G401 (cell line): Measurements from ENCODE around the gene DDAH1. TPM values are rescaled to one million over a fixed set of nuclear protein-coding genes. Genes with fewer than 3 reads are reported as not detected.

ENCODE experiments used
- DNase-seq: peaks from one replicate; pipeline ENCODE4 v3.0.0-alpha.2; 2015; ENCODE audit warnings: low spot score
- in situ Hi-C: cut with HindIII; loops from 2 replicates; pipeline ENCODE4 v1.10.0; 2016; ENCODE audit warnings: low sequenced_read_pairs, mixed read lengths
- total RNA-seq: library from RNA; depleted of rRNA; stranded (reverse); fragments of >200 nt; shearing (Covaris generic); gene quantifications from 2 replicates; pipeline ENCODE4 v1.2.3, GENCODE V29; 2014

The DDAH1 gene
- total RNA-seq, 1 experiment from 2014 or later: 38.1 TPM

DNA sequence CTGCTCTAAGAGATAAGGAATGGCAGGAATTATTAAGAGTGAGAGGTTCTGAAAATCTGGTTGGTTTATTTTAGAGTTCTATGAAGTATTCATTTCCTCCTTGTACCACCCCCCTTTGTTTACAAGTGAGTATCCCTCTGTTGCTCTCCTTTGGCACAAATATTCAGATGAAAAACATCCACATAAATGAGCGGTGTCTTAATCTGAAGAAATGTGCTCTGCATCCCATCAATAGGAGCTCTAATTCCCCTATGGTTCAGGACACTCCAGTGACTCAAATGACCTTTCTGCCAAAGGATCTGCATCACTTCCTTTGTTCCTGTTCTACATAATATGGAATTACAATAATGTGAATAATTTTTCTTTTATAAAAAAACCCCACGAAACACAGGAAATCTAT is 16.6 kb downstream of the DDAH1 start:
- no peak for DNase-seq
- in situ Hi-C loops: no loop called here

DNA sequence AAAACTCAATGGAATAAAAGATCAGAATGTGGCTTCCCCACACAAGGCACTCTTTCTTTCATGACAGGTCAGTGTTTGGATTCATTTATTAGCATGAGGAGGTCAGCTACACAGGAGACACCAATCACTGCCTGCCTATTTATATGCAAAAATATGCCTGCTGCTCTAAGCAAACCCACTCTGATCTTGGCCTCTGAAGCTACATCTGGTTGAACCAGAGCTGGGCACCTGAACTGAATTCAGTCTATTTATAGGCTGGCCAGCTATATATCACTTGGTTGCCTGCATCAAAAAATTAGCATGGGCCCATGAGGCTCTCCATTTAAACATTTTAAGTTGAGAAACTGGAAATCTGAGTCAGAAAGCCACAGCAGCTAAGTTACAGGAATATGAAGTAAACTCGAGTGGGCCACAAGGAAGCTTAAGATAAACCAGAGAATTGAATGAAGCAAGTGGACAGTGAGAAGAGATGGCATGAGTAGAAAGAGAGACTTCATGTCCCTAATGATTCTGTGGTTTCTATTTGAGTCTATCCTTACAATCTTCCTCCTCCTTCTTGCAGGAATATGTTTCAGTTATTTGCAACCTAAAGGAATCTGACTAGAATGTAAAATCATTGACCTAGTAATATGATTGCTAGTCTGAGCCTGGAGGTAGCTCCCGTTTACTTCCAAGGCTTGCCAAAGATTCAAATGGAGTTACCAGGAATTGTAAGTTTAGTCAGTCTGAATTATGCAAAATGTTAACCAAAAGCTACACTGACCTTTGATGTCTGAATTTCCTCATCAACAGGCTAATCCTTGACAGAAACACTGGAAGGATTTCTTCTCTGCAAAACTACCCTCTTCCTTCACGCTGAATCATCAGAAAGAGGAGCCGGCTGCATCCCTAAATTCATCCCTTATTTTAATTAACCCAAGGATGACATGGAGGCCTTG is 17.7 kb downstream of the DDAH1 start:
- in situ Hi-C loops: no loop called here

DNA sequence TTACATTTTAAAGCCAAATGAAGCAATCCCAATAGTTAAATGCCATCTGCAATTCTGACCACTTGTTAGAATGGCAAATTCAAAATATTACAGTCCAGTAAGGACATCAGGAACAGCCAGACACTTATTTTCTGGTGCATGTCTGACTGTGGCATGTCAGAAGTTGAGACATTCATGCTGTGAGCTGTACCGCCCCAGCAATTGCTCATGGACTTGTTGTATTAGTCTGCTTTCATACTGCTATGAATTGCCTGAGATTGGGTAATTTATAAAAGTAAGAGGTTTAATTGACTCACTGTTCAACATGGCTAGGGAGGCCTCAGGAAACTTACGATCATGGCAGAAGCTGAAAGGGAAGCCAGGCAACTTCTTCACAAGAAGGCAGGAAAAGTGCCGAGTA is 19.1 kb downstream of the DDAH1 start:
- in situ Hi-C loops: no loop called here
- no peak for DNase-seq

More for the DNA sequence above, 17.7 kb downstream of the DDAH1 start:
- DNase-seq: no peak

DNA sequence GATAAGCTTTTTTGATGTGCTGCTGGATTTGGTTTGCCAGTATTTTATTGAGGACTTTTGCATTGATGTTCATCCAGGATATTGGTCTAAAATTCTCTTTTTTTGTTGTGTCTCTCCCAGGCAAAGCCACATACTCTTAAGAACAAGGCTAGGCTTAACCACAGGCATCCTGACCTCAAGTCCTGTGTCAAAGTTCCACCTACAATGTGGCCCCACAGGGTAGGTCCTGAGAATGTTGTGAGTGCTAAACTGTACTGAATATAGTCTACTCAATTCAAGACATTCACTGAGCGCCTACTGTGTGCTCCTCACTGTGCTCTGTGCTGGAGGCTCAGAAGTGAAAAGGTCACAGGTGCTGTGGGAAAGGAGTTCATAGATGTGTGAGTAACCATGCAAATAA is 20.6 kb downstream of the DDAH1 start:
- no peak for DNase-seq
- in situ Hi-C loops: no loop called here

DNA sequence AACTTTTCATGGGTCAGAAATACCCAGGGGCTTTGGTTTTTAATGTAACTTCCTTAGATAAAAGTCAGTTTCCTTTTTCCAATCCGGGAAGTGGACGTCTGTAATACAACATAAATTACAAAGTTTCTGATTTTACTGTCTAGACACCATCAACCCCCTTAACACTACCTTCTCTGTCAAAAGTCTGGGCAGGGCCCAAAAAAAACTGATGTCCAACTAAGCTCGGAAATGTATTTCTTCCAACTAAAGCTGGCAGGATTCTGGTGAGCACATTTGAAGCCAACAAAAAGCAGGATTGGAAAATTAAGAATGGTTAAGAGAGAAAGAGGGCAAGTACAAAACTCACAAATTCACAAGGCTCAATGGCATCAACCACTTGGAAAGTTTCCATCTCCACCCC is 24.3 kb downstream of the DDAH1 start:
- in situ Hi-C loops: no loop called here
- DNase-seq: peak; percentile 23

DNA sequence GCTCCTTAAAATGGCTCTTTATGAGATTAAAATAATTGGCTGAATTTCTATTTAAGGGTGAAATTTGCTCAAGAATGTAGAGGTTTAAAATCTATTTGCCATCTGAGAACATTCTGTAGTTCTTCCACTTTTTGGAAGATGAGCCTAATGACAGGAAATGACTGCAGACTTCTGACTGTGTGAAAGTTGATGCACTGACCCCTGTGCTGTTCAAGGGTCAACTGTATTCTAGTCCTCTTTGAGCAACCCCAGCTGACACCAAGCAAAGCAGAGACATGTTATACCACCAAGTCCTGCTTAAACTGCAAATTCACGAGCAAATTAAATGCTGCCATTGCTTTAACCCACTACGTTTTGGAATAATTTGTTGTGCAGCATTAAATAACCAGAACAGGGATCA is 26.6 kb downstream of the DDAH1 start:
- in situ Hi-C loops: no loop called here
- no peak for DNase-seq

DNA sequence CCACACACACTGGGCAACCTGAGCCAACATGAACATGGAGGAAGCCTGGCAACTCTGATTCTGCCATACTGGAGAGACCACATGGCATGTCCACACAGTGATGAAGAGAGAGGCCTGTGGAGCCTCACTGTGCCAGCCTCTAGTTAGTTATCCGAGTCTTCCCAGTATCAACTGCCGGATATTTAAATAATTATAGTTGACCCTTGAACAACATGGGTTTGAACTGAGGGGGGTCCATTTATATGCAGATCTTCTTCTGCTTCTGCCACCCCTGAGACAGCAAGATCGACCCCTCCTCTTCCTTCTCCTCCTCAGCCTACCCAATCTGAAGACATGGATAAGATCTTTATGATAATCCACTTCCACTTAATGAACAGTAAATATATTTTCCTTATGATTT is 27.8 kb downstream of the DDAH1 start:
- in situ Hi-C loops: no loop called here
- no peak for DNase-seq

DNA sequence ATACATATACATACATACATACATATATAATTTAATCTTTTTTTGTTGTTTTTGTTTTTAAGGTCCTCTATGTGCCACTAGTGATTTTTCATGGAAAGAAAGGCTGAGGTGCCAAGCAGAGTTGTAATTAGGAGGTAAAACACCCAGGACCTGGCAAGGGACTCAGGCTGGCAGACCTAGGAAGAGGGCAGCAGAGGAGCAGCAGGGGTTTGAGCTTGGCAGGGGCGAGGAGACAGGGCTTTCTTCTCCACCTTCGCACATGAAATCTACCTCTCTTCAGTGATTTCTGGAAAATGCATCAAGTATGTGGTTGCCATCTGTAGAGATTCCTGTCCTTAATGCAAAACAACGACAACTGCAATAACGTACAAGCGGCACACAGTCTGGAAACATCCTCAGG is 31.9 kb downstream of the DDAH1 start:
- in situ Hi-C loops: no loop called here

DNA sequence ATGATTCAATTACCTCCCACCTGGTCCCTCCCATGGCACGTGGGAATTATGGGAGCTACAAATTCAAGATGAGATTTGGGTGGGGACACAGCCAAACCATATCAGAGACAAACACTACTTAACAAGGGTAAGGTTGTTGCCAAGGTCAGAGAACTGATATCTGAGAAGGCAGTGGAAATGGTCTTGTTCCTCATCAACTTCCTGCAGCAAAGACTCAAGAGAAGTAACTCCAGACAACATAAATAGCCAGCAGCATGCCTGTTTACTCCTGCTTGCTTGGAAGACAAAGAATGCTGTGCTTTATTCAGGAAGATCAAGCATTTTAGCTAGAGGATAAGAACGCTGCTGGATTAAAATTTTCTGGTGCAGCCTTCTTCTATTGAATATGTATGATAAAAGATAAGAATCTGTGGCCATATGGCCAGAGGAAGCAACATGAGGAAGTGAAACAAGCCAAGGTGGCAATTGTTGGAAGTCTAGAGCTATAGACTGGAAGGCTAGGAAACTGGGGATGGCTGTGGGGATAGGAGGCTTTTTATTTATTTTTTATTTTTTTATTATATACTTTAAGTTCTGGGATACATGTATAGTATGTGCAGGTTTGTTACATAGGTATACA is 36.4 kb downstream of the DDAH1 start:
- in situ Hi-C loops: no loop called here
- DNase-seq: no peak

More for the DNA sequence above, 31.9 kb downstream of the DDAH1 start:
- DNase-seq: peak; percentile 70

DNA sequence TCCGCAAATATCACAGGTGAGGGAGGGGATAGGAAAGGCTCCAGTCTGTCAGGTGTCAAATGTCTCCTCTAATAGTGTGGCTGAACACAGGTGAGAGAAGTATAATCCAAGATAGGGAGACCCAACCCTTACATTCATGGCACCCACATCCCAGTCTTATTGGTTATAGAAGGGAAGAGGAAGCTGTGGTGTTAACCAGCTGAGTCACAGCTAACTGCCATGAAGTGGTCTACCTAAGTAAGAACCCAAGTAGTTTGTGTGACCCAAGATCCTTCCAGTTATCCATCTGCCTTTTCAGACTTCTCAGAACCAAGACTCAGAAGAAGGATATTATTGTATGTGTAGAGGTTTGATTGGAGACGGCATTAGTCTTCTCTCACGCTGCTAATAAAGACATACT is 37.1 kb downstream of the DDAH1 start:
- in situ Hi-C loops: no loop called here
- no peak for DNase-seq

DNA sequence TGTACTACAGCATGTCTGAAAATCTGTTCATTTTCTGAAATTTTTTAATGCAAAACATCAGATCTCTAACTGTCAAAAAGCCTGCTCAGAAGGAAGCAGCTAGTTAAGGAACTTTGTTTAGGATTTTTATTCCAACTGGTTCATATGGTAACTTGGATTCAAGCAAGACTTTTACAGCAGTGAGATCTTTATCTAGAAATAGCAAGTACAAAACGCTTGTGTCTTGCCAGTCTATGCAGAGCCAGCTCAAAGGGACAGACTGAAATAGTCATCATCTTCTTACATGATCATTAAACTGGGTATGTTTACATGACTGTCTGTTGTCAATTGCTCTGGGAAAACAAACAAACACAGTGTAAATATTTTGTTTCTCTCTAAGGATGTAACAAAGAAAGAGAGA is 37.6 kb downstream of the DDAH1 start:
- DNase-seq: no peak

DNA sequence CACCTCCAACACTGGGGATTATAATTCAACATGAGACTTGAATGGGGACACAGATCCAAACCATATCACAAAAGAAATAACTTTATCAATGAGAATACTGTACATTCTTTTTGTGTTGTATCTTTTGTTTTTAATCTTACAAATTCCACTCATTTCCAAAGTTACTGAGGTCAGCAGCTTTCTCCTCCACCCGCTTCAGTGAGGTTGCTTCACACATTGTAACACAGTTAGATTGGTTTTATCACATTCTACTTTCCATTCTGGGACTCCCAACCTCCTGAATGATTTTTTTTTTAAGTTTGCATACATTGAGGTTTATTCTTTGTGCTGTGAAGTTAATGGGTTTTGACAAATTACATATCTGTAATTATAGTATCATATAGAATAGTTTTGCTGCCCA is 43.8 kb downstream of the DDAH1 start:
- in situ Hi-C loops: no loop called here
- no peak for DNase-seq

More for the DNA sequence above, 37.6 kb downstream of the DDAH1 start:
- in situ Hi-C loops: no loop called here

DNA sequence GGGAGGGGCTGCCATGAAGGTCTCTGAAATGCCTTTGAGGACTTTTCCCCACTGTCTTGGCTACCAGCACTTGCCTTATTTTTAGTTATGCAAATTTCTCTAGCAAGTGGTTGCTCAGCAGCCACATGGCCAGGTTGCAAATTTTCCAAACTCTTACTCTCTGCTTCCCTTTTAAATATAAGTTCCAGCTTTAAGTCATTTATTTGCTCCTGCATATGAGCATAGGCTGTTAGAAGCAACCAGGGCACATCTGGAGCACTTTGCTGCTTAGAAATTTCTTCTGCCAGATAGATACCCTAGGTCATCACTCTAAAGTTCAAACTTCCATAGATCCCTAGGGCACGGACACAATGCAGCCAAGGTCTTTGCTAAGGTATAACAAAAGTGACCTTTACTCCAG is 44.8 kb downstream of the DDAH1 start:
- DNase-seq: no peak
- in situ Hi-C loops: no loop called here

DNA sequence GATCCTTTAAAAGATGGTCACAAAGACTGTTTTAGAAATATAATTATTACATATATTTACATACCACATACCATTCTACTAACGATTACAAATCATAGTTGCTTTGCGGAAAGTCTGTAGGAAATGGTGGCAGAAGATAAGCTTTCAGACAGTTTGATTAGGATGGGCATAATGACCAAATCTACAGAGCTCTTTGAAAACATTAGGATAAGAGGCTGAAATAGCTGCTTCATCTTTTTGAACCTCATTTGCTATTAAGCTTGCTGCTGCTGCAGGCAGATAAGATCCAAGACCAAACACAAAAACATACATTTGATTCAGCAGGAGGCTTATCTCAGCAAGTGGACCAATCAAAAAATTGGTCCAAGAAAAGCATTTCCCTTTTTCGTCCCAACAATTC is 47.1 kb downstream of the DDAH1 start:
- DNase-seq: no peak
- in situ Hi-C loops: no loop called here

DNA sequence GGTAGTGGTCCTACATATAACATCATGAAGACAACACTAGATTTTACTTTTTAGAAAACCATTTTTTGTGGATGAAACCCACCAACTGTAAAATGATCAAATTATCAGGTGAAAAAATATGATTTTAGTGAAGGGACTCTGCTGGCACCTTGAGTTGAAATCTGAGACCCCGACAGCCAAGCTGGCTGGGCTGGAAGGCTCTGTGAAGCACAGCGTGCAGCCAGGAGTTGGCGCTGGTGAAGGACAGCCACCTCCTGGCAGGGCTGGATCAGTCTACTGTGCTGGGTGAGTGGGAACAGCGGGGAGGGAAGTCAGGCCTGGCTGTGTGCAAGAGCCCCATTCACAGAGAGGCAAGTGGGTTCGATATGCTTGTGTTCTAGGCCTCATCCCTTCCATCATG is 47.9 kb downstream of the DDAH1 start:
- in situ Hi-C loops: no loop called here

DNA sequence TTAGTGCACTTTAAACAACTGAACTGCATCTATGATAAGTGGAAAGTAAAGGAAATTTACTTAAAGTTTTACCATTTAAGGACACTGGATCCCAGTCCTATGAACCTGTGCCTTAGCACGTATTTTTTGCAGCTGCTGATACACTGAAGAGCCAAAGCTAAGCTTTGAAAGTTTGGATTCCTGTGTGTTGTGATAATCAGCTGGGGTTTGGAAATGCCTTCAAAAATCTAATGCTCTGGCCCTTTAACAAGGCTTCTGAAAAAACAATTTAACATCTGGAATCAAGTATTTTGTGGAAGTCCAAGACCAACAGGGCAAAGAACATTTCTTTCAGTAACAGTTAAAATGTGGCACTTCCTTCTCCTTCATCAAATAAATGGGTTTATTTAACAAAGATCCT is 51.8 kb downstream of the DDAH1 start:
- in situ Hi-C loops: no loop called here
- DNase-seq: no peak

More for the DNA sequence above, 47.9 kb downstream of the DDAH1 start:
- peak; percentile 53 for DNase-seq

DNA sequence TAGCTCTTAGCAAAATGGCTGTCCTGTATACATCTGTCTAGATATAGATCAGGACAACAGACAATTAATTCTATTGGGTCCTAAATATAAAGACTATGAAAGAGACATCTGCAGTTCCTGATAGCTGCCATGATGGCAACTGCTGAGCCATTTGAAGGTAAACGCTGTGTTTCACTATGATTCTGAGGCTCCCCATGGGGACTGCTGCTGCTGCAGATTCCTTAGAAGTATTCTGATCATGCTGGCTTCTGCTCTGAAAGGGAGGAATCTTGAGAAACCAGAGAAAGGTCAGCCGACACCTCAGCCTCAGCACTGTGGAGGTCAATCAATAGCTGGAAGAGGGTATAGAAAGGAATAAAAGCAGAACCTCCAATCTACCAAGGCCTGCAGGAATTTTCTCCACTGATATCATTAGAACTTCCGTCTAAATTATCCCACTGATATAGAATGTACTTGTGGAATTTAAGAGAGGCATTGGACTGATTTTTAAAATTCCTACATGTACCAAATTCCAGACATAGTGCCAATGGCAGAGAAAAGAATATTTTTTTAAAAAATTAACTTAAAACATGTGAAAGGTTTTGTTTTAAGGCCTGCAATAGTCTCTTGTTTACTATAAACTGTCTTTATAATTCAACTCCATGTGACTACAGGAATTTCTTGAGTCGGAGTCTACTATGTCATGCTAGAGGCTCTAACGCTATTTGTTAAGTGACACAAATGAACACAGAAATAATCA is 53.2 kb downstream of the DDAH1 start:
- DNase-seq: no peak
- in situ Hi-C loops: no loop called here

DNA sequence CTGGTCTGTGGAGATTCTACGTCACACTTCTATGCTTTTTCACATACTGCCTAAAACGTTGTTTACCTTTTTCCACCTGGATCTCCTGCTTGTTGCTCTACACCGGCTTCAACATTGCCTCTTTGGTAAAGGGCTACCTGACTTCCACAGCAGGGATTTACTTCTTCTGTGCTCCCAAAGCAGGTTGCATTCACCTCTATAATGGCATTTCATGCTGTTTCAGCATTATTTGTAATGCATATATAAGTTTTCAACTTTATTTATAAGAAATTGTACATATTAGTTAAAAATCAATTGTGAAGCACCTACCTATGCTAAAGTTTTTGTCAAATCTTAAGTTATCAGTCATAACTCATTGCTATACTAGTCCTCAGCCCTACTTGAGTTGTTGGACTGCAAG is 55.4 kb downstream of the DDAH1 start:
- no peak for DNase-seq
- in situ Hi-C loops: no loop called here

DNA sequence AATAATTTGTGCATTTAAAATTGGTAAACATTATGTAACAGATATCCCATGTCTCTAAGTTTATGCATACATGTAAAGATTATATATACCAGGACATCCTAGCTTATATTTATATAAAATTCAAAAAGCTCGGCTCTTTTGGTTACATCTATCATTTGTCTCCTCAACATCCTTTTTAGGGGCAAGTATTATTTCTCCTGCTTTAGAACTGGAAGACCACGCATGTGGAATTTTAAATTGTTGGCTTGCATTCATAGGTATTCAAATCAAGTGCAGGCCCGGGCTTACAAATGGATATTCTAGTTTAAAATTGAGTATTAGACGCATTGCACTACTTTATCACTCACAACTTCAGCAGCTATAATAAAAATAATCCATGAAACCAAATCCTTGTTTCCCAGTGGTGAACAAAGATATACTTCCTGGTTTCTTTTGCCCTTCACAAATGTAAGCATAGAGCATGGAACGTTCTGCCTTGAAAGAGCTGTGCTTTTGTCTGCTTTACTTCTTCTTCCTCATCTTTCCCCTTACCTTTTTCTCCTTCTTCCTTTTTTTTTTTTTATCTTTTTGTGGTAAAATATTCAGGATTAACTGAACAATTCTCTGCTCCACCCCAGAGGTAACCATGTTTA is 57.1 kb downstream of the DDAH1 start:
- in situ Hi-C loops: no loop called here
- no peak for DNase-seq
